Prostate gland (tissue), 2 donors: Measurements from ENCODE around the gene ARHGAP21. TPM values are rescaled to one million over a fixed set of nuclear protein-coding genes. Genes with fewer than 3 reads are reported as not detected.

ENCODE experiments used
- DNase-seq: peaks from one replicate; pipeline ENCODE4 v3.0.0-alpha.2; 2019; ENCODE audit warnings: low spot score
- H3K27ac ChIP-seq, 2 donors: fragments of 200-600 bp; sonication (generic); 2 replicates each; pipeline ENCODE4 v1.5.1; 2017 to 2019
- H3K27me3 ChIP-seq: fragments of 200-600 bp; sonication (generic); replicated peaks from 2 replicates; pipeline ENCODE4 v1.5.1; 2019; ENCODE audit not compliant: insufficient read depth
- H3K36me3 ChIP-seq, 2 donors: fragments of 200-600 bp; sonication (generic); 1 replicate in 1 of 2; 2 replicates in 1 of 2; pipeline versions ENCODE4 v1.5.1 to v1.8.1; 2017 to 2019
- H3K4me1 ChIP-seq: fragments of 200-600 bp; sonication (generic); replicated peaks from 2 replicates; pipeline ENCODE4 v1.5.1; 2019
- H3K4me3 ChIP-seq, 2 donors: fragments of 200-600 bp; sonication (generic); 2 replicates each; pipeline ENCODE4 v1.5.1; 2017 to 2019
- H3K9me3 ChIP-seq: fragments of 200-600 bp; sonication (generic); 2 replicates; pipeline ENCODE4 v1.5.1; 2017
- POLR2A ChIP-seq: fragments of 450-650 bp; IDR thresholded peaks from one replicate; pipeline ENCODE4 v1.6.1; 2016; ENCODE audit warnings: antibody characterized with exemption, mild to moderate bottlenecking
- POLR2AphosphoS5 ChIP-seq: sonication (generic); formaldehyde crosslinking; IDR thresholded peaks from one replicate; pipeline ENCODE4 v1.6.1; 2017; ENCODE audit warnings: antibody characterized with exemption
- WGBS: methylation state at CpG from one replicate; pipeline ENCODE4 v1.1.5; 2018; 5-methylcytosine and 5-hydroxymethylcytosine counted together
- intact Hi-C: fragments of 100-400 bp; cut with DNase I; formaldehyde crosslinking; loops from one replicate; pipeline ENCODE4 v1.14.2; 2022
- total RNA-seq, 2 donors: library from RNA; depleted of rRNA; stranded (reverse); fragments of >200 nt; gene quantifications; one replicate each; pipeline ENCODE4 v1.1.0, GENCODE V29; 2016
- TF ChIP-seq, protein P1 (sequence below), 4 experiments: fragments of 200-600 bp in 2 of 4; fragments of 450-650 bp in 2 of 4; sonication (generic) in 2 of 4; IDR thresholded peaks; 1 replicate in 3 of 4; 2 replicates in 1 of 4; pipeline ENCODE4 v1.5.1; 2016 to 2019; ENCODE audit warnings: antibody characterized with exemption in 4 of 4, mild to moderate bottlenecking in 2 of 4, moderate library complexity in 2 of 4

ARHGAP21 gene
- total RNA-seq, 2 donors from 2014 or later: 42.3 to 44.3 TPM

- intact Hi-C loops: no loop called here
- no peak overlapping the region for H3K4me3 ChIP-seq
- WGBS: 55% methylated on average over 3 of the region's 3 CpGs
- TF ChIP-seq, protein P1, sequence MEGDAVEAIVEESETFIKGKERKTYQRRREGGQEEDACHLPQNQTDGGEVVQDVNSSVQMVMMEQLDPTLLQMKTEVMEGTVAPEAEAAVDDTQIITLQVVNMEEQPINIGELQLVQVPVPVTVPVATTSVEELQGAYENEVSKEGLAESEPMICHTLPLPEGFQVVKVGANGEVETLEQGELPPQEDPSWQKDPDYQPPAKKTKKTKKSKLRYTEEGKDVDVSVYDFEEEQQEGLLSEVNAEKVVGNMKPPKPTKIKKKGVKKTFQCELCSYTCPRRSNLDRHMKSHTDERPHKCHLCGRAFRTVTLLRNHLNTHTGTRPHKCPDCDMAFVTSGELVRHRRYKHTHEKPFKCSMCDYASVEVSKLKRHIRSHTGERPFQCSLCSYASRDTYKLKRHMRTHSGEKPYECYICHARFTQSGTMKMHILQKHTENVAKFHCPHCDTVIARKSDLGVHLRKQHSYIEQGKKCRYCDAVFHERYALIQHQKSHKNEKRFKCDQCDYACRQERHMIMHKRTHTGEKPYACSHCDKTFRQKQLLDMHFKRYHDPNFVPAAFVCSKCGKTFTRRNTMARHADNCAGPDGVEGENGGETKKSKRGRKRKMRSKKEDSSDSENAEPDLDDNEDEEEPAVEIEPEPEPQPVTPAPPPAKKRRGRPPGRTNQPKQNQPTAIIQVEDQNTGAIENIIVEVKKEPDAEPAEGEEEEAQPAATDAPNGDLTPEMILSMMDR (IDR thresholded peaks at IDR 0.05): no peak
- TF ChIP-seq POLR2AphosphoS5: no peak
- TF ChIP-seq POLR2A: no peak
- no peak overlapping the region for H3K27ac ChIP-seq
- no peak for DNase-seq
- no peaks in the 10 kb centered on the region for H3K9me3 ChIP-seq
- H3K36me3 ChIP-seq: no peaks in the 10 kb centered on the region
- no peaks in the 10 kb centered on the region for H3K27me3 ChIP-seq
- H3K4me1 ChIP-seq: peaks cover 3% of the 10 kb centered on the region
Observed at GRCh38 chr10:24708081-24708480, 15.6 kb downstream of the ARHGAP21 start.

DNA sequence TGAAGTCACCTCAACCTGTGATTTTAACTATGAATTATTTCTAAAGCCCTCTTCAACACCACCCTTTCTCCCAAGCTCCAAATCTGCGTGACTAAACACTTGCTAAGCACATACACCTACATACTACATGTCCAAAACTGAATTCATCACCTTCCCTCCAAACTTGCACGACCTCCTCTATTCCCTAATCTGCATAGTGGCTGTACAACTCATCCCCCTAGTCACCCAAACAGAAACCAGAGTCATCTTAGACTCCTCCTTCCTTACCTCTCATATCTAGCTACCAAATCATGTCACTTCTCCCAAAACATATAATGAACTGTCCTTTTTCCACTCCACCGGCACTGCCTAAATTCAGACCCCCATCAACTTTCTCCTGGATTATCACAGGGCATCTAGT lies 16.2 kb downstream of the ARHGAP21 start:
- no peak for DNase-seq
- WGBS: 48% methylated on average over 3 of the region's 3 CpGs
- Histone ChIP-seq H3K27me3 (no peaks in the 10 kb centered on the region), H3K4me1 (peaks cover 3% of the 10 kb centered on the region), H3K4me3 (no peak overlapping the region), H3K9me3 (no peaks in the 10 kb centered on the region), H3K27ac (no peak overlapping the region), H3K36me3 (no peaks in the 10 kb centered on the region)
- TF ChIP-seq POLR2AphosphoS5 (no peak), POLR2A (no peak)
- TF ChIP-seq, protein P1 (IDR thresholded peaks at IDR 0.05): no peak
- intact Hi-C loops: no loop called here

DNA sequence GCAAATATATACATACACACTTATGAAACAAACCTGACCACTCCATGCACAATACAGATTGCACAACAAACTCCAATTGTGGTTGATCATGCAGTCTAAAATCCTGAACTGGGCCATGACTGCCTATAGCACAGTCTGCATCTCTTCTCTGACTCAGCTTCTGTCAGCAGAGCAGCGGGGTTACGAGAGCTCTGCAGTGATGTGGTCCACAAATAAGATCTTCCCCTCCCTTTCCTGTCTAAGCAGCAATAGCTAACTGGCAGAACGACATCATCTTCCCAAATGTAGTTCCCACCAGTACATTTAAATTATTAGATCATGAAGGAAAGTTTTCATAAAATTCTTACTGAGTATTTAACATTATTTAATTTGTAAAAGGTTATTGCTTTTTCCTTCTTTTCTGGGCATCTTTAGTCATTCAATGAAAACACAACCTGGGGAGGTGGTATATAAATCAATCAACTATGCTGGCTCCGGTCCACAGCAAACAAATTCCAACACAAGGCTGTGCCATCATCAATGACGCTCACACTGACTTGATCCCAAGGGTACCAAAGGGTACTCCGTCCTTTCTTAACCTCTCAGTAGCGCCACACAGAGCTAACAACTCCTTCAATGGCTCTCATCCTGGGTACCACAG lies 17.1 kb downstream of the ARHGAP21 start:
- Histone ChIP-seq H3K4me3 (no peak overlapping the region), H3K27ac (no peak overlapping the region), H3K4me1 (peaks cover 3% of the 10 kb centered on the region), H3K9me3 (no peaks in the 10 kb centered on the region), H3K36me3 (no peaks in the 10 kb centered on the region), H3K27me3 (no peaks in the 10 kb centered on the region)
- no peak for TF ChIP-seq POLR2AphosphoS5
- TF ChIP-seq POLR2A: no peak
- TF ChIP-seq, protein P1 (IDR thresholded peaks at IDR 0.05): no peak
- intact Hi-C loops: no loop called here
- no peak for DNase-seq
- 28% methylated on average over 7 of the region's 7 CpGs for WGBS

DNA sequence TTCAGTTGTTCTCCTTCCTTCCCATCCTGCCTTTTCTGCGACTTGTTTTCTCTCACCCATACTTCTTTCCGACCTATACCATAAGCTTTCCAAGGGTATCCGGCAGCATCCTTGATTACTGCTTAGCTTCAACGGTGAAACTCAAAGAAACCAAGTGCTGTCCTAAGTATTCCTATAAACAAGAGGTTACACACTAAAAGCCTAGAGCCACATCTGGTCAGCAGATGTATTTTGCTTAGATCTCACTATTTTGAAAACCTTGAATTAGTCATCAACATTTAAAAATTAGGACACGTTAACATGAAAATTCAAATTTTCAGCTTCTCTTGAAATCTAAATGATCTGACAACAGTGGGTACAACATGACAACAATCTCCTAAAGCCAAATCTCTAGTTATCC lies 20.0 kb downstream of the ARHGAP21 start:
- Histone ChIP-seq H3K36me3 (no peaks in the 10 kb centered on the region), H3K9me3 (no peaks in the 10 kb centered on the region), H3K27me3 (no peaks in the 10 kb centered on the region), H3K4me1 (peaks cover 3% of the 10 kb centered on the region), H3K27ac (no peak overlapping the region), H3K4me3 (no peak overlapping the region)
- WGBS: 89% methylated on average over 5 of the region's 5 CpGs
- TF ChIP-seq POLR2AphosphoS5 (no peak), POLR2A (no peak)
- TF ChIP-seq, protein P1 (IDR thresholded peaks at IDR 0.05): no peak
- intact Hi-C loops: no loop called here
- DNase-seq: no peak

- intact Hi-C loops: no loop called here
- 89% methylated on average over 3 of the region's 3 CpGs for WGBS
- Histone ChIP-seq H3K4me1 (peaks cover 1% of the 10 kb centered on the region), H3K27me3 (no peaks in the 10 kb centered on the region), H3K4me3 (no peak overlapping the region), H3K36me3 (no peaks in the 10 kb centered on the region), H3K27ac (no peak overlapping the region), H3K9me3 (no peaks in the 10 kb centered on the region)
- TF ChIP-seq POLR2A: no peak
- no peak for TF ChIP-seq POLR2AphosphoS5
- TF ChIP-seq, protein P1 (IDR thresholded peaks at IDR 0.05): no peak
- no peak for DNase-seq
Observed at GRCh38 chr10:24701447-24701846, 22.2 kb downstream of the ARHGAP21 start.
